ENCODE results near the gene SNRNP27.

The SNRNP27 gene

GRCh38 chr2:69917852-69918251 lies 24.1 kb downstream of the SNRNP27 start:
- peak; percentile 89 for DNase-seq

- DNase-seq, result peak; percentile 70
Measured at GRCh38 chr2:69918401-69918800, 24.6 kb downstream of the SNRNP27 start.

GRCh38 chr2:69923116-69923515 lies 29.4 kb downstream of the SNRNP27 start:
- DNase-seq, result no peak

GRCh38 chr2:69926849-69927515 lies 33.2 kb downstream of the SNRNP27 start:
- DNase-seq, result peak; percentile 76

- DNase-seq, result peak; percentile 33
Measured at GRCh38 chr2:69931832-69932595, 38.3 kb downstream of the SNRNP27 start.

GRCh38 chr2:69932596-69932922 lies 38.8 kb downstream of the SNRNP27 start:
- no peak for DNase-seq

- peak; percentile 68 for DNase-seq
Measured at GRCh38 chr2:69933254-69933828, 39.6 kb downstream of the SNRNP27 start.

- DNase-seq, result peak; percentile 97
Measured at GRCh38 chr2:69933839-69934613, 40.3 kb downstream of the SNRNP27 start.

GRCh38 chr2:69934614-69934908 lies 40.8 kb downstream of the SNRNP27 start:
- no peak for DNase-seq

- DNase-seq, result no peak
Measured at GRCh38 chr2:69935011-69935410, 41.3 kb downstream of the SNRNP27 start.

- DNase-seq, result peak; percentile 55
Measured at GRCh38 chr2:69936906-69937305, 43.1 kb downstream of the SNRNP27 start.

- DNase-seq, result no peak
Measured at GRCh38 chr2:69937968-69938367, 44.2 kb downstream of the SNRNP27 start.

- DNase-seq, result no peak
Measured at GRCh38 chr2:69939722-69940121, 46.0 kb downstream of the SNRNP27 start.

- DNase-seq, result no peak
Measured at GRCh38 chr2:69940691-69941090, 46.9 kb downstream of the SNRNP27 start.

- DNase-seq, result no peak
Measured at GRCh38 chr2:69943000-69943842, 49.5 kb downstream of the SNRNP27 start.

GRCh38 chr2:69943843-69944525 lies 50.2 kb downstream of the SNRNP27 start:
- peak; percentile 32 for DNase-seq

- no peak for DNase-seq
Measured at GRCh38 chr2:69944756-69945155, 51.0 kb downstream of the SNRNP27 start.

- peak; percentile 91 for DNase-seq
Measured at GRCh38 chr2:69945441-69945840, 51.7 kb downstream of the SNRNP27 start.

- peak; percentile 24 for DNase-seq
Measured at GRCh38 chr2:69945941-69946340, 52.2 kb downstream of the SNRNP27 start.

GRCh38 chr2:69946351-69947324 lies 52.9 kb downstream of the SNRNP27 start:
- DNase-seq, result peak; percentile 88
